HepG2 (cell line): ENCODE results near the gene OVAAL. TPM values are rescaled to one million over a fixed set of nuclear protein-coding genes. Genes with fewer than 3 reads are reported as not detected.

Experiments
- DNMT3B ChIP-seq: conservative IDR thresholded peaks from 2 replicates; pipeline ENCODE4 v1.6.1; 2016; ENCODE audit warnings: missing biosample characterization, control low read depth
- DPF2 ChIP-seq: sonication (generic); formaldehyde crosslinking; IDR thresholded peaks from 2 replicates; pipeline ENCODE4 v1.4.0; 2020; ENCODE audit warnings: mild to moderate bottlenecking, low read depth, missing genetic modification reagents, borderline replicate concordance
- ELF3 ChIP-seq: IDR thresholded peaks from 2 replicates; pipeline ENCODE4 v1.6.1; 2016; ENCODE audit warnings: missing genetic modification reagents, missing compliant biosample characterization
- FOXM1 ChIP-seq: sonication (generic); formaldehyde crosslinking; IDR thresholded peaks from 2 replicates; pipeline ENCODE4 v1.5.0; 2020; ENCODE audit warnings: missing genetic modification reagents
- HMG20A ChIP-seq: IDR thresholded peaks from 2 replicates; pipeline ENCODE4 v1.6.1; 2016; ENCODE audit warnings: borderline replicate concordance
- ISX ChIP-seq: sonication (generic); formaldehyde crosslinking; conservative IDR thresholded peaks from 2 replicates; pipeline ENCODE4 v1.5.0; 2020; ENCODE audit warnings: missing genetic modification reagents
- MXI1 ChIP-seq: IDR thresholded peaks from 3 replicates; pipeline ENCODE4 v1.6.1; 2012; ENCODE audit warnings: low read depth, low read length, inconsistent platforms, borderline replicate concordance
- NBN ChIP-seq: fragments of 450-650 bp; conservative IDR thresholded peaks from 2 replicates; pipeline ENCODE4 v1.6.1; 2017
- NR2F1 ChIP-seq, 2 experiments: fragments of 450-650 bp in 1 of 2; formaldehyde crosslinking in 1 of 2; IDR thresholded peaks; 2 replicates each; pipeline versions ENCODE4 v1.5.0 to v1.6.1; 2016 to 2020; ENCODE audit warnings: mild to moderate bottlenecking in 1 of 2, missing compliant biosample characterization in 1 of 2, missing genetic modification reagents in 1 of 2, moderate library complexity in 1 of 2
- NR2F2 ChIP-seq: IDR thresholded peaks from 2 replicates; pipeline ENCODE4 v1.6.1; 2012; ENCODE audit warnings: low read depth, inconsistent platforms, borderline replicate concordance
- SNAI1 ChIP-seq: sonication (generic); formaldehyde crosslinking; IDR thresholded peaks from 2 replicates; pipeline ENCODE4 v1.5.0; 2020; ENCODE audit warnings: mild to moderate bottlenecking, missing genetic modification reagents, borderline replicate concordance
- SP2 ChIP-seq: sonication (generic); formaldehyde crosslinking; IDR thresholded peaks from 2 replicates; pipeline ENCODE4 v1.5.1; 2020; ENCODE audit warnings: mild to moderate bottlenecking, missing genetic modification reagents
- TEAD3 ChIP-seq: optimal IDR thresholded peaks from 2 replicates; pipeline ENCODE3; 2016; ENCODE audit warnings: borderline replicate concordance
- TGIF2 ChIP-seq: IDR thresholded peaks from 2 replicates; pipeline ENCODE4 v1.6.1; 2016; ENCODE audit warnings: control low read depth, missing compliant biosample characterization
- THAP11 ChIP-seq: IDR thresholded peaks from 2 replicates; pipeline ENCODE4 v1.6.1; 2016; ENCODE audit warnings: missing biosample characterization, missing genetic modification reagents
- ZBTB20 ChIP-seq: sonication (generic); formaldehyde crosslinking; IDR thresholded peaks from 2 replicates; pipeline ENCODE4 v1.8.1; 2023; ENCODE audit warnings: missing genetic modification reagents, low read depth, mild to moderate bottlenecking, borderline replicate concordance
- ZC3H4 ChIP-seq: sonication (generic); formaldehyde crosslinking; IDR thresholded peaks from 2 replicates; pipeline ENCODE4 v1.4.0; 2020; ENCODE audit warnings: missing genetic modification reagents, borderline replicate concordance
- ZFP36 ChIP-seq: fragments of 150-350 bp; IDR thresholded peaks from 2 replicates; pipeline ENCODE4 v1.6.1; 2018; ENCODE audit warnings: borderline replicate concordance, low read length, low read depth; ENCODE audit not compliant: partially characterized antibody
- ZNF143 ChIP-seq: sonication (generic); formaldehyde crosslinking; IDR thresholded peaks from 2 replicates; pipeline ENCODE4 v1.4.0; 2020; ENCODE audit warnings: missing genetic modification reagents
- ZNF251 ChIP-seq: sonication (generic); formaldehyde crosslinking; IDR thresholded peaks from 2 replicates; pipeline ENCODE4 v1.9.0; 2021; ENCODE audit warnings: mild to moderate bottlenecking, missing genetic modification reagents
- ZNF333 ChIP-seq: sonication (generic); formaldehyde crosslinking; IDR thresholded peaks from 2 replicates; pipeline ENCODE4 v1.4.0; 2020; ENCODE audit warnings: mild to moderate bottlenecking, missing genetic modification reagents, borderline replicate concordance
- ZNF451 ChIP-seq: sonication (generic); formaldehyde crosslinking; IDR thresholded peaks from 2 replicates; pipeline ENCODE4 v1.5.0; 2020; ENCODE audit warnings: mild to moderate bottlenecking, missing genetic modification reagents
- ZNF460 ChIP-seq: sonication (generic); formaldehyde crosslinking; IDR thresholded peaks from 2 replicates; pipeline ENCODE4 v1.5.1; 2020; ENCODE audit warnings: missing genetic modification reagents, mild to moderate bottlenecking, borderline replicate concordance
- ZNF549 ChIP-seq: sonication (generic); formaldehyde crosslinking; IDR thresholded peaks from 2 replicates; pipeline ENCODE4 v1.5.0; 2020; ENCODE audit warnings: missing genetic modification reagents
- ZNF605 ChIP-seq: sonication (generic); formaldehyde crosslinking; IDR thresholded peaks from 2 replicates; pipeline ENCODE4 v1.8.0; 2022; ENCODE audit warnings: mild to moderate bottlenecking, missing genetic modification reagents
- ZNF781 ChIP-seq: sonication (generic); formaldehyde crosslinking; IDR thresholded peaks from 2 replicates; pipeline ENCODE4 v1.5.1; 2020; ENCODE audit warnings: borderline replicate concordance, mild to moderate bottlenecking, missing genetic modification reagents; ENCODE audit errors: not compliant biosample characterization
- polyA plus RNA-seq, 8 experiments: library from polyadenylated mRNA; depleted of rRNA in 3 of 8; stranded (reverse) in 7 of 8; unstranded in 1 of 8; fragments of >200 nt; fragmentation: Illumina TruSeq in 4 of 8; extraction: Trizol in 4 of 8; gene quantifications; 2 replicates each; pipeline versions ENCODE4 v1.2.1 to v1.2.3, GENCODE V29; 2011 to 2016; ENCODE audit warnings: low read depth in 4 of 8, missing spikeins in 1 of 8, mixed read lengths in 1 of 8; ENCODE audit not compliant: insufficient read depth in 1 of 8
- total RNA-seq, 5 experiments: library from RNA; depleted of rRNA; stranded (reverse); fragments of >200 nt; fragmentation: Illumina TruSeq; extraction: Trizol; gene quantifications; 2 replicates each; pipeline ENCODE4 v1.2.3, GENCODE V29; 2016; ENCODE audit warnings: low read depth in 1 of 5
- TF ChIP-seq, protein P1 (sequence below): sonication (generic); formaldehyde crosslinking; IDR thresholded peaks from 2 replicates; pipeline ENCODE4 v1.5.0; 2020; ENCODE audit warnings: mild to moderate bottlenecking, missing genetic modification reagents

Gene OVAAL
- total and polyA plus RNA-seq, 2 of the 13 experiments (the other 11 are each of a cell fraction or from before 2014, with no cell fraction given), result 0.04 TPM; not detected in 1

DNA sequence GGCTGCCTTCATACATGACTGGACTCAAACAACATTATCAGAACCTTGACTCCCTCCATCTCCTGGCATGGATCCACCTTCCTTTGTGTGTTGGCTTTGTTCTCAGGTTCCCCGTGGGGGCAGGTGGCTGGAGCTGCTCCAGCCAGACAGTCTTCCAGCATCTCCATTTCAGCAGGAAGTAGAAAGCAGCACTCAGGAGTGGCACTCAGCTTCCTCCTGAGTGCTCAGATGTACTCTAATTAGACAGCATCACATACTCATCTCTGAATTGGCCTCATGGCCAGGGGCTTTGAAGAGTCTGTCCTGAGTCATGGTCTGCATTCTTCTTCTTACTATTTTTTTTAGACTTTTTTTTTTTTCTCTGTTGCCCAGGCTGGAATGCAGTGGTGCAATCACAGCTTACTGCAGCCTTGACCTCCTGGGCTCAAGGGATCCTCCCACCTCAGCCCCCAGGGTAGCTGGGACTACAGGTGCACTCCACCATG lies 27.9 kb downstream of the OVAAL start (continued):
- TF ChIP-seq NR2F1 (CRISPR knock-in tag; IDR thresholded peaks at IDR 0.05), result peak; percentile 72 to 93; a peak in 3 of 4 replicates
- no peak for TF ChIP-seq MXI1
- no peak for TF ChIP-seq ISX (CRISPR knock-in tag)
- TF ChIP-seq DPF2 (CRISPR knock-in tag), result no peak
- TF ChIP-seq ZFP36, result no peak
- TF ChIP-seq ELF3, result peak; percentile 21; the same call in 1 of the 2 replicates
- no peak for TF ChIP-seq TGIF2 (CRISPR knock-in tag)
- TF ChIP-seq SP2, result no peak
- TF ChIP-seq ZC3H4, result no peak
- TF ChIP-seq THAP11, result no peak; the same call in 1 of the 2 replicates
- TF ChIP-seq NBN, result no peak
- no peak for TF ChIP-seq DNMT3B (CRISPR knock-in tag)
- peak; percentile 59; the same call in 1 of the 2 replicates for TF ChIP-seq HMG20A (CRISPR knock-in tag)
- TF ChIP-seq ZNF460 (CRISPR knock-in tag), result peak; percentile 85; the same call in 1 of the 2 replicates
- no peak for TF ChIP-seq ZNF549
- TF ChIP-seq ZNF781, result no peak
- TF ChIP-seq ZNF251 (CRISPR knock-in tag), result no peak
- TF ChIP-seq TEAD3, result peak; percentile 96
- 0 out of 2 replicates have a peak, but pooled peaks have one; percentile 20 for TF ChIP-seq ZBTB20 (CRISPR knock-in tag)
- TF ChIP-seq FOXM1 (CRISPR knock-in tag), result no peak
- TF ChIP-seq, protein P1, sequence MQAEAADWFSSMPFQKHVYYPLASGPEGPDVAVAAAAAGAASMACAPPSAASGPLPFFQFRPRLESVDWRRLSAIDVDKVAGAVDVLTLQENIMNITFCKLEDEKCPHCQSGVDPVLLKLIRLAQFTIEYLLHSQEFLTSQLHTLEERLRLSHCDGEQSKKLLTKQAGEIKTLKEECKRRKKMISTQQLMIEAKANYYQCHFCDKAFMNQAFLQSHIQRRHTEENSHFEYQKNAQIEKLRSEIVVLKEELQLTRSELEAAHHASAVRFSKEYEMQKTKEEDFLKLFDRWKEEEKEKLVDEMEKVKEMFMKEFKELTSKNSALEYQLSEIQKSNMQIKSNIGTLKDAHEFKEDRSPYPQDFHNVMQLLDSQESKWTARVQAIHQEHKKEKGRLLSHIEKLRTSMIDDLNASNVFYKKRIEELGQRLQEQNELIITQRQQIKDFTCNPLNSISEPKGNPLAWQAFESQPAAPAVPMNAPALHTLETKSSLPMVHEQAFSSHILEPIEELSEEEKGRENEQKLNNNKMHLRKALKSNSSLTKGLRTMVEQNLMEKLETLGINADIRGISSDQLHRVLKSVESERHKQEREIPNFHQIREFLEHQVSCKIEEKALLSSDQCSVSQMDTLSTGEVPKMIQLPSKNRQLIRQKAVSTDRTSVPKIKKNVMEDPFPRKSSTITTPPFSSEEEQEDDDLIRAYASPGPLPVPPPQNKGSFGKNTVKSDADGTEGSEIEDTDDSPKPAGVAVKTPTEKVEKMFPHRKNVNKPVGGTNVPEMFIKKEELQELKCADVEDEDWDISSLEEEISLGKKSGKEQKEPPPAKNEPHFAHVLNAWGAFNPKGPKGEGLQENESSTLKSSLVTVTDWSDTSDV (CRISPR knock-in tag), result no peak
- no peak for TF ChIP-seq ZNF333 (CRISPR knock-in tag)
- no peak for TF ChIP-seq SNAI1 (CRISPR knock-in tag)
- no peak for TF ChIP-seq ZNF143
- TF ChIP-seq ZNF451 (CRISPR knock-in tag), result no peak
- TF ChIP-seq ZNF605 (CRISPR knock-in tag), result 0 out of 2 replicates have a peak, but pooled peaks have one; percentile 43
- TF ChIP-seq NR2F2, result peak; percentile 62
